Activated CD4-positive, alpha-beta T cell treated with anti-CD3 and anti-CD28 coated beads, Interleukin-2, amount 50 U/mL, for 24 hours (primary cell): ENCODE measurements around the gene PDLIM7.

Experiments
- DNase-seq, 2 donors: peaks; one replicate each; pipeline ENCODE4 v3.0.0-alpha.2; 2020; ENCODE audit warnings: low read depth in 1 of 2, low spot score in 1 of 2

Gene PDLIM7

DNA sequence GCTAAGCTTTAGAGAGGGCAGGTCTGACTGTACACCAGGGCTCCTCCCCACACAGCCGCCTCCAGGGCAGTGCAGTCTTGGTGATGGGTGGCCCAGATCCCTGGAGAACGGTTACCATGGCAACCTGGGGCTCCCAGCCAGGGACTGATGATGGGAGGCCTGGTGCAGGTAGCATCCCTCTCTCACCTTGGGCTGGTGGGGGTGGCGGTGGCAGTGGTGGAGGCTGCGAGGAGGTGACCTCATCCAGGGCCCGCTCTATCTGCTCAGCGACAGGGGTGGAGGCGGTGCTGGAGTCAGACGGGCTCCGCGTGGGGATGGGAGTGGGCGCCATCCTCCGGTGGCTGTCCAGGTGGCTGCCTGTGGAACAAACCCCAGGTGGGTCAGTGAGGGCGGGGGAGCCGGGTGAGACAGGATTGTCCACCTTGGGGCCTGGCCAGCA, 38.5 kb downstream of the PDLIM7 start:
- DNase-seq = no peak

DNA sequence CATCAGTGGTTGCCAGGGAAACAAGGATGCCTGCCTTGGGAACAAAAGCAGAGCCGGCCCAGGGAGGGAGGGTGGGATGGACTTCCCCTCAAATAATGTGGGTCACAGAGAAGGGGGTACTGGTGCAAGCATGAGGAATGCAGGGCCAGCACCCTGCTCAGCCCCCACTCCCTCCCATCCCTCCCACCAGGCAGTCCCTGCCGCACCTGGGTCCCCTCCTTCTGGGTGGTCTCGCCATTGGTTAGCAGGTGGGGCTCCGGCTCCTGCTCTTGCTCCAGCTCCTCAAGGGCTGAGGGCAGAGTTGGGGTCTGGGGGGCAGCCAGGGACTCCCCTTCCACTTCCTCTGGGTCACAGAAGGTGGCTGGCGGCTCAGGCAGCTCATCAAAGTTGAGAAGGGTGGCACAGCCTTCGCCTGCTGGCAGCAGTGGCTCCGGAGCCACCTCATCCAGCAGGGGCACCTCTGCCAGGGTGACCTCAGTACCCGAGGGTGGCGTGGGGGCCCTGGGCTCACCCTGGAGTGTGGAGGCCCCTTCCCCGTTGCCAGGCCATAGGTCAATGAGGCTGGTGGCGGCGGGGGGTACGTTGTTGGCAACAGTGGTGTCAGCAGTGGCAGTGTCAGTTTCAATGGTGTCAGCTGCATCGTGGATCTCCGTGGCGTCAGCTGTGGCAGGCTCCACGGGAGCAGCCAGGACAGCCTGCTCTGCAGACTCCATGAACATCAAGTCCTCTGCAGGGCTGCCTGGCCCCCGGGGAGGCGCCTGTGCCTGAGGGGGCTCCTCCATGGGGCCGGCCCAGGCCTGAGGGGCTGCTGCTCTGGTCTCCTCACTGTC, 39.3 kb downstream of the PDLIM7 start:
- DNase-seq = no peak

DNA sequence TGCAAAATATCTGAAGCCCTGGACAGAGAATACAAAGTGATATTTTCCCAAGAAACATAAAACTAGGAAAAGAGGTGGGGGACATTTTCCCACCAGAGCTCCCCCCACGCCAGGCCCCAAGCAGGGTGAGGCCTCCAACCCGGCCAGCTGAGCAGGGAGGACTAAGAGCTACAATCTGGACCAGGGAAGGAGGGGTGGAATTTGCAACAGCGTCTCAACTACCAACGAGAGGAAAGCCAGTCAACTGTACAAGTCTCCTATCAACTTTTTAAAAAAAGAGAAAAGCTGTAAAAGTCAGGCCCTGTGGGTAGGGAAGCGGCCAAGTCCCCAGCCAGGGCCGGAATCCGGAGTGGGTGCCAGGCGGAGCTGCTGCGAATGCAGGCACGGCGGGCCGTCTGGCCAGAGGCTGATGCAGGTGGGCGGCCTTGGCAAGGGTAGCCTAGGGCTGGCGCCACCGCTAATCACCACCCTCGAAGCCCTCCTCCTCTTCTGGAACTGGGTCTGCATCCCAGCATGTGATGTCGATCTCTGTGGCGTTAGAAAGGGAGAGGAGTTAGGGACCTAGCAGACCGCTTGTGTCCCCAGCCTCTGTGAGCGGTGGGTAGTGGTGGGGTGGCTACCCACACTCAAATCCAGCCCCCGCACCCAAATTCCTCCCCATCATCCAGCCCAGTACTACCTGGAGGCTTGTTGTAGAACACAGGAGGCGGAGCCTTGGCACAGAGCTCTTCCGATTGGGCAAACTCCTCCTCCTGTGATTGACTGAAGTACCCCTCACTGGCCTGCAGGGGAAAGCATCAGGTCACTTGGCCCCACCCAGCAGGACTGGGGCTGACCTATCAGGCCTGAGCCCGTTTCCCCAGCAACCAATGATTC, 40.2 kb downstream of the PDLIM7 start:
- no peak for DNase-seq

DNA sequence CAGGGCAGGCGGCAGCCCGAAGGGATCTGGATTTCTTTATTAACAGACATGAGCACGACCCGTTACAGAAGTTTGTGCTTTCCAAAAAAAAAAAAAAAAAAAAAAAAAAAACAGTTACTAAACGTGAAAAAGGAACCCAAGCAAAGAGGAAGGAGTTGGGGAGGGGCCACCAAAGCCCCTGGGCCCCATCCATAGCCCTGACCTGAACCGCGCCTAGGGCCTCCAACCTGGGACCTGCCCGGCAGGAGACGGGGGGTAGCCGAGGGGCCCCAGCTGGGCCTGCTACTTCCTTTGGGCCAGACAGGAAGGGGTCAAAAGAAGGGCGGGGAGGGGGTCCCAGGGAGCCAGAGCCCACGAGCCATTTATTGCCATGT, 40.8 kb downstream of the PDLIM7 start:
- no peak for DNase-seq

DNA sequence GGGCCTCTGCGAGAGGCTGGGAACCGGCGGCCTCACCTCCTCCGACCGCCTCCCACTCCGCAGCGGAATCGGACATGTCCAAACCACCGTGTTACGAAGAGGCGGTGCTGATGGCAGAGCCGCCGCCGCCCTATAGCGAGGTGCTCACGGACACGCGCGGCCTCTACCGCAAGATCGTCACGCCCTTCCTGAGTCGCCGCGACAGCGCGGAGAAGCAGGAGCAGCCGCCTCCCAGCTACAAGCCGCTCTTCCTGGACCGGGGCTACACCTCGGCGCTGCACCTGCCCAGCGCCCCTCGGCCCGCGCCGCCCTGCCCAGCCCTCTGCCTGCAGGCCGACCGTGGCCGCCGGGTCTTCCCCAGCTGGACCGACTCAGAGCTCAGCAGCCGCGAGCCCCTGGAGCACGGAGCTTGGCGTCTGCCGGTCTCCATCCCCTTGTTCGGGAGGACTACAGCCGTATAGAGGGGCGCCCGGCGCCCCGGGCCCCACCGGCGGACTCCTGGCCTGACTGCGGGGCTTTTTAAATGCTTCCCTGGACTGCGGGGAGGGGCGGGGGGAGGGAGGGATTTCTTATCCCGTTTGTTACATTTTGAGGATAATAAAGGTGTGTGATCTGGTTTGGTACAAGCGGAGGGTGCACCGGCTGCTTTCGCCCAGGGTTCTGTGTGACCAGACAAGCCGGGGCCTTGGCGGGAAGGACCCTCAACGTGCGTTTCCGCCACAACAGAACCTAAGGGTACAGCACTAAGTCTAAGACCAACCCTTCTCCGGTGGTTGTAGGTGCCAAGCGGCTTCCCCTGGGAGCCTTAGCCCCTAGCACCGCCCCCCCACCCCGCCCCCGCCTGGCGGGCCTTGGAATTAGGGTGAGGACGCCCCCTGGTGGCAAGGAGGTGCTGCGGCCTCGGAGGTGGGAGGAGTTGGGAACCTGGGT, 41.5 kb downstream of the PDLIM7 start:
- DNase-seq = peak; percentile 95

DNA sequence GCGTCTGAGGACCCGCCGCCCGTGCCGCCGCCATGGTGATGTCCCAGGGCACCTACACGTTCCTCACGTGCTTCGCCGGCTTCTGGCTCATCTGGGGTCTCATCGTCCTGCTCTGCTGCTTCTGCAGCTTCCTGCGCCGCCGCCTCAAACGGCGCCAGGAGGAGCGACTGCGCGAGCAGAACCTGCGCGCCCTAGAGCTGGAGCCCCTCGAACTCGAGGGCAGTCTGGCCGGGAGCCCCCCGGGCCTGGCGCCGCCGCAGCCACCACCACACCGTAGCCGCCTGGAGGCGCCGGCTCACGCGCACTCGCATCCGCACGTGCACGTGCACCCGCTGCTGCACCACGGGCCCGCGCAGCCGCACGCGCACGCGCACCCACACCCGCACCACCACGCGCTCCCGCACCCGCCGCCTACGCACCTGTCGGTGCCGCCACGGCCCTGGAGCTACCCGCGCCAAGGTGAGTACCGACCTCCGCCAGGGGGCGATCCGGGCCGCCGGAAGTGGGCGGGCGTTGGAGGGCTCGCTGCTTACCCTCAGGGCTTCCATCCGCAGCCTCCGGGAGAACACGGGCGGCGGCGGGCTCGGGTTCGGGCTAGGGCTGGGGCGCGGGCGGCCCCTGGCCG, 42.3 kb downstream of the PDLIM7 start:
- DNase-seq = peak; percentile 87 to 89

DNA sequence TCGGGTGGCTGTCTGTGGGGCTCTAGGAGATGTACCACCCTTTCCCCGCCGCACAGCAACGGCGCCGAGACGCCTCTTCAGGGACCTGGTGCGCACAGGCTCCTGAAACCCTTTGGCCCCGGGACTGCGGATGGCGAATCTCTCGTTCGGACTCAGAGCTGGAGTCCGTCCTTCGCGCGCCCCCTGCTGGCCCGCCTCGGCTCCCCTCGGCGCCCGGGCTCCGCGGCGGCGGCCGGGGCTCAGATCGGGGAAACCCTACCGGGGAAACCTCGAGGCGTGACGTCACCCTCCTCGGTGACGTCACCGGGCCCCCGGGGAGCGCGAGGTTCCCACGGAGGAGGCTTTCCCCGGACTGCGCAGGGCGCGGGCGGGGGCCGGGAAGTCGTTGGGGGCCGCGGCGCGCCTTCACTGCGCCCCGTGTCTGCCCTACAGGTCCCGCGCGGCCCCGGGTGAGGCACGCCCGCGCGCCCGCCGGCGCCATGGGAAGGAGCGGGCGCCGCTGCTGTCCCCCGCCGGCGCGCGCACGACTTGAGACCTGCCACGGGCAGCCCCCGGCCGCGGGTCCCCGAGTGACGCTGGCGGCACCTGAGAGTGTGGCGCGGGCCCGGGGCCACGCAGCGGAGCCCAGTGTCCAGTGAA, 42.9 kb downstream of the PDLIM7 start:
- DNase-seq = peak; percentile 84 to 94

DNA sequence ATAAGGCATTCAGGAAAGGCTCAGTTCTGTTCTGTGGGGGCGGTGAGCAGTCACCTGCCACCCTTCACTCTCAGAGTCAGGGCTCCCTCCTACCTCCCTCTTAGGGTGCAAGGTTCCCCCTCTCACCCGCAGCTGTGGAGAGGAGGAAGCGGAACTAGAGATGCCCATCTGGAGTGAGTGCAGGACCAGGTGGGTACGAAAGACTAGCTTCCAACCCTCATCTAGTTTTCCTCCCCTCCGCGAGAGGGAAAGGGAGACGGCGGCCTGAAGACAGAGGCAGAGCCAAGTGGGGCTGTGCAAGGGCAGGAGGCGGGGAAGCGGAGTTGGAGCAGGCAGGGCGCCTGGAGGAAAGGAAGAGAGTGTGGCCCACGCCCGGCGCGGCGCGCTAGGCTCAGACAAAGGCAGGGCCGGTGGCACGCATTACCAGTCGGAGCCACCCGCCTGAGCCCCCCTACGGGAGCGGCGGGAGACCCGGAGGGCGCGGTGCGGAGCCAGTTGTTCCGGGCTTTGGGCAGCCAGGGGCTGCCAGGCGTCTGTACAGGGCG, 43.5 kb downstream of the PDLIM7 start:
- DNase-seq = no peak

DNA sequence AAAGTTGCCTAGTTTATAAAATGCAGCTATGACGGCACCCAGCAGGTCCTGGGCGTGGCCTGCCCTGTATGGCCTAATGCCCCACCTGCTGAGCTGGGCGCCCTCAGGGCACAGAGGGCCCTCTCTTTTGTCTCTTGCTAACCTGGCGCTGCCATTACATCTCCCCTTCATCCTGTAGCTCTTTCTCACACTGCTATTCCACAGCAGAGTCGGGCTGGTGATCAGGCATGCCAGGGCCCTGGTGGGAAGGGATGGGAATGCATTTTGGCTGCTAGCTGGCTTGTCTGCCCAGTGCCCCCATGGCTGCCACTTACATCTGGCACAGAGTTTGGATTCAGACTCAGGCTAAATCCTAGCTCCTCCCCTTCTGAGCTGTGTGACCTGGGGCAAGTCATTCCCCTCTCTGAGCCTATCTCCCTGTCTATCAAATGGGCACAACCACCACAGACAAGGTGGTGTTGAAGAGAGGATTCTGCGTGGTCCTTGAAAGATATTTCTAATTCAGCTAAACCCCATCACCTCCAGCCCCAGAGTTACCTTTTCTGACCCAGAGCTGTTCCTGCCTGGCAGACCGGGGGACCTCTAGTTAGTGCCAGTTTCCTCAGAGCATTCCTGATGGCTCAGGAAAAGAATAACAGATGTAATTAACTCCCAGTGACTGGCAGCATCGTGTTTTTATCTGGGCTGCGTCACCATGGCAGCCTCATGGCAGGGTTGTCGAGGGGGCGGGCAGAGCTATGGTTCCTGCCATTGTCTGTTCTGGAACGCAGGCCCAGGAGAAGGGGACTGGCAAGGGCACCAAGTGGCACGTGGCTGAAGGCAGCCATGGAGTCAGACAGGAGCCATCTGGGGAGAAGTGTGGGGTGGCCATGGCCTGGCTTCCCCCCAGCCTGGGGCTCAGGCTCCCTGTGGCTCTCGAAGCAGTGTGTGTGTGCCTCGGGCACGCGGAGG, 44.4 kb downstream of the PDLIM7 start:
- DNase-seq = no peak

DNA sequence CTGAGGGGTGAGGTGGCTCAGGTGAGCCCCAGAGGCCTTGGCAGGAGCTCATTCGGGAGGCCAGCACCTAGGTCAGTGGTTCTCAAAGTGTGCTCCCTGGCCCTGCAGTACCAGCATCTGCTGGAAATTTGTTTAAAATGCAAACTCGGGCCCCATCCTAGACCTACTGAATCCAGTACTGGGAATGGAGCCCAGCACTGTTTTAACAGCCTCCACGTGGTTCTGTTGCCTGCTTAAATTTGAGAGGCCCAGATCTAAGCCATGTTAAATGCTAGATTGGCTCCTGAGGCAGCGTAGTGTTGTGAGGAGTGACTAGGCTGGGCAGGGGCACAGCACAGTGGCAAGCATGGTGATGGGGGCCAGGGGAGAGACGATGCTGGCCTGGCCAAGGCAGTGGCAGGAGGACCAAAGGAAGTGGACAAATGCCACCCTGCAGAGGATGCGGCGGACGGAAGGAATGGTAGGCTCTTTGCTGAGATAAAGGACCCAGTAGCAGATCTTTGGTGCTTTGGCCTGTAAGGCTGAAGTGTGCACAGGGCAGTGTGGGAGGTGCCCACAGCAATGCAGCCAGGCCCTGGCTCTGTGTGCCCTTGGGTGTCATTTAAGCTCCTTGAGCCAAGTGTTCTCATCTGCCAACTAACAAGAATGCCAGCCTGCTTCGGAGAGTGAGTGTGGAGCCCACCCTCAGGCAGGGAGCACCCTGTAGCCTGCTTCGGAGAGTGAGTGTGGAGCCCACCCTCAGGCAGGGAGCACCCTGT, 46.6 kb downstream of the PDLIM7 start:
- DNase-seq = no peak

DNA sequence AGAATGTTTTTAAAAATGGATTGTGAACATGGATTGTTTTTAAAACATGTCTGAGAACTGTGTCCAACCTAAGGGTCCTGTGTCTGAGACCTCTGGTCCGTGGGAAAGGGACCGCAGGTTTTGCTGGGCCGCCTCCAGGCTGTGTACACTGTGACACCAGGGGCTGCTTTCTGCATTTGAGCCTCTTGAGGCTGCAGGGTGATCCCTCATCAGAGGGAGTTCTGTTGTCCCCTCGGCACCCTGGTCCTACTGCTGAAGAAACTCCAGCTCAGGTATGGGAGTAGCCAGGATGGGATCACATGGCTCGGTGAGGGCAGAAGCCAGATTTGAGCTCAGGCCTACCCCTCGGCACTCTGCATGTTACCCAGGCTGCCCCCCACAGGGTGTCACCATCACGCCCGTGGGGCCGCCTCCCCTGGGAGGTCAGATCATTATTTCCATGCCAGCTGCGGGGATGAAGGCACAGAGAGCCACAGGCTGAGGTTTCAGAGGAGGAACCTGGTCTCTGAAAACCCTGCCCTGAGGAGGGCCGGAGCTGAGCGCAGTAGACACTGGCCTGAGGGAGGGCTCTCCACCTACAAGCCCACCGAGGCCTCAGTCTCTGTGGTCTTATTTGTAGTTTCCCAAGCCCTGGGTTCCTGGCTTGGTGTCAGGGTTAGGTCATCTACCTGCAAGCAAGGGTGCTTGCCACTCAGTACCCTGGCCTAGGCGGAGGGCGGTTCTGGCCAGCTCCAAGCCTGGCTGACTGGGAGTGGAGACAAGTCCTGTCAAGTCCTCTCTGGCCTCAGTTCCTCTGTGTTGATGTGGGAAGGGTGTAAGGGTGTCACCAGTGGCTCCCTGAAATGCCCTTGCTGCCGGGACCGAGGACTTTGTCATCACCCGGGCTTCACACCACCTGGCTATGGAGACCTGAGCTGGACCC, 48.0 kb downstream of the PDLIM7 start:
- no peak for DNase-seq

DNA sequence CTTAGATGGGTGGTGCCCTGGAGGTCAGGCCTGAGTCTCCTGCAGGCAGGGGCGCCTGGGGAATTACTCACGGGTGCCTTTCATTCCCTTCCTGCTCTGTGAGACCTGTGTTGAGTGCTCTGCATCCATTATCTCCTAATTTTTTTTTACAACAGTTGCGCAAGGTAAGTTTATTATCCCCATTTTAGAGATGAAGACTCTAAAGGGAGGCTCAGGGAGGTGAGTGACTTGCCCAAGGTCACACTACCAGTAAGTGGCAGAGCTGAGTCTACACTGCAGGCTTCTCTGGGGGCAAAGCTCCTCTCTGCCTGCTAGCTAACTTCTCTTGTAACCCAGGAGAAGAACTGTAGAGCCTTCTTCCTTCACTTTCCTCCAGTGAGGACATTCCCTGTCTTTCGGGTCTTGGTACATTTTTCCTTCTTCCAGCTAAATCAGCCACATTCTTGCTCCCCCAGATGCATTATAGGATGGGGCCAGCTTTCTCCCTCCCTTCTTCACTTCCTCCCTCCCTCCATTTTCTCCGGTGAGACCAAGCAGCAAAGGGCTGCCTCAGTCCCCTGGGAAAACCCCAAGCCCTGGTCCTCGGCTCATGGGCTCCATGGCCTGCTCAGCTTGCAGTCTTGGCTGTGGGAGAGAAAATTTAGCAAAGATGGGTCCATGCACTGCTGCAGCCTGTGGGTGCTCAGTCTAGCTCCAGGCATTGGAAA, 49.0 kb downstream of the PDLIM7 start:
- DNase-seq = no peak

DNA sequence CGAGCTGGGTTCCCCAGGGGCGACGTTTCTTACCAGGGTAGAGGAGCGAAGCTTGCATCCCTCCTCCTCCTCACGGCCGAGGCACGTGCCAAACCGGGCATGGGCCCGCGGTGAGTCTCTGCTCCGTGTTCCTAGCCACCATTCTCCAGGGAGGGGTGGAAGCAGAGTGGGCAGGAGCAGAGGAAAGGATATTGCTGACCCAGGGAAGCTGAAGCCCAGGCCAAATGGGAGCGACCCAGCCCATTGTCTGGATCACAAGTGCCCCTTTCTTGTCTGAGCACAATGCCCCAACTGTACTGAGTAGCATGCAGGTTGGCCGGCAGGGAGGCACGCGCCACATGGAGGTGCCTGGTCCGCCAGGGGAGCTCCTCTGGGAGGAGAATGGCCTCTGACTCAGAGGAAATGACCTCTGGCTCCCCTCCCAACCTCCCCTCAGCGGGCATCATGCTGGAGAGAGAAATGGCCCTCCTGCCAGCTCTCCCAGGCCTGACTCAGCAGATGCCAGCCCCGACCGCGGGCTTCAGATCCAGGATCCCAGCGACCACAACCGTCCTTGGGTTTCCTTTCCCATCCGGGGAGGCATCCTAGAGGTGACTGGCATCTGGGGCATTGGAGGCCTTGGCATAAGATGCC, 49.7 kb downstream of the PDLIM7 start:
- DNase-seq = no peak

DNA sequence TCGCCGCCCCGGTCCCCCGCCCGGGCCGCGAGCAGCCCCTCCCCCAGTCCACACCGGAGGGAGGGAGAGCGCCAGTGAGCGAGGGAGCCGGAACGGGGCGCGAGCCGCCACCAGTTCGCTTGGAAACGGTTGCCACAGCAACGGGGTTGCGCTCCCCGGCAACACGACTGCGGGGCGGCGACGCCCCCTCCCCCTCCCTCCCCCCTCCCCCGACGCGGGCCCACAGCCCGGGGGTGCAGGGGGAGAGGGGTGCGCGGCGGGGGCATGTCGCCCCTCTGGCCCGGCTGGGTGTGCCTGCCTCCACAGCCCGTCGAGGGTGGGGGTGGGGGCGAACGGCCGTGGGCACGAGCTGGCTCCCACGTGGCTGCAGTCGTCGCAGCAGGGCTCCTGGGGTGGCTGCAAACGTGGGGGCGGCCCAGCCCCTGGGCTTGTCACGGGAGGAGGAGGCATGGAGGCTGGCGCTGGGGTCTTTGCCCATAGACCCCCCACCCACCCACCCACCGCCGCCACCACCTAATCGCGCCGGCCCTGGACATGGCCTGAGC, 50.3 kb downstream of the PDLIM7 start:
- peak in 1 of 2 donors; percentile 55 for DNase-seq

DNA sequence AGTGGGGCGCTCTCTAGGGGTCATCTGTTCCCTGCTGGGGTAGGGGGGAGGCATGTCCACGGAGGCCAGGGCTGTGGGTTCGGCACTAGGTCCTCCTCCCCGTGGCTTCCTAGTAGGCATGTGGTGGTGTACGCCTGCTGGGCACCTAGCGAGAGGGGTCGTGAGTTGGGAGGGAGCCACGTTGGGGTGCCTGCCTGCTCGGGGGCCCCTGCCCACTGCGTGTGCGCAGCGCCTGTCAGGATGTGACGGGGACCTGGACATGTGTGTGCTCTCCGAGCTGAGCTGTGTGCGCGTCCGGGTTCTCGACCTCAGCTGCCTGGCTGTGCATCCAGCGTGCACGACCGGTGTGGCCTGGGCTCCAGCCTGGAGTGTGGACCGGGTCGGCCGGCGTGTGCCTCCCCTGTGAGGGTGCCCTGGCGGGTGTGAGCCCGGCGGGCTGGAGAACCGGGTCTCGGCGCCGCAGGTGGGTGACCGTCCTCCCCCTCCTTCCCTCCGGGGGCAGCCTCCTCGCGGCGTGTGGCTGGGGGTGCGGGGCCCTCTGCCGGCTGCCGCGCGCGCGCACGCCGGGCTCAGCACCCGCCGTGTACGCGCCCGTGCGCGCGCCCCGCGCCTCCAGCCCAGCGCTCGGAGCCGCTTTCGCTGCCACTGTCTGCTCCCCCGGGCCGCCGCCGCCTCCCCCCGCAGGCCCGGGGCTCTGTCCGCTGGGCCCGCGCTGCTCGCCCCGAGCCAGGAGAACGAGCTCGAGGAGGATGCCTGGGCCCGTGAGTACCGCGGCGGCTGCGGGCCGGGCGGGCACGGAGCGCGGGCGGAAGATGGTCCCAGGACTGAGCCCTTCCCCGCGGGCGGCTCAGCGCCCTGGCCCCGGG, 51.0 kb downstream of the PDLIM7 start, which contains the start of gene PRR7:
PRR7 (plus strand) TSS at position 615 of the 866 bp plus-strand sequence. CDS start 8,254 bp downstream, outside the sequence.
- DNase-seq = peak in 1 of 2 donors; percentile 46
